Measurements from ENCODE around the gene FOXE3. TPM values are rescaled to one million over a fixed set of nuclear protein-coding genes. Genes with fewer than 3 reads are reported as not detected.

The FOXE3 gene
- total and polyA plus RNA-seq, 9 of the 15 experiments (the other 6 are each of a cell fraction or from before 2014, with no cell fraction given) = not detected

- TF ChIP-seq IRF1 (CRISPR knock-in tag; IDR thresholded peaks at IDR 0.05; ENCODE audit: borderline replicate concordance) (0 out of 2 replicates have a peak, but pooled peaks have one; percentile 23), HDAC1 (IDR thresholded peaks at IDR 0.05) (peak in 1 of 2 experiments; percentile 56; a peak in 1 of 4 replicates), YBX1 (IDR thresholded peaks at IDR 0.05) (no peak)
Observed at GRCh38 chr1:47436304-47436978, 20.4 kb downstream of the FOXE3 start (continued).

GRCh38 chr1:47436979-47437446, 20.9 kb downstream of the FOXE3 start:
- peak overlapping the region; percentile 90 for H3K27ac ChIP-seq (ENCODE audit: extremely low read depth, low read depth, low read length)
- FAIRE-seq (peak; percentile 26), DNase-seq (ENCODE audit: extremely low read depth in 1 of 4, low spot score in 3 of 4) (peak in 1 of 4 experiments; percentile 55), ATAC-seq (peak; percentile 44)
- H3K27me3 ChIP-seq (ENCODE audit: control insufficient read depth in 2 of 2, insufficient read depth in 2 of 2, low read length in 2 of 2) = peaks cover 16 to 18% of the 10 kb centered on the region in 2 experiments; a peak in 4 of 5 replicates
- peak overlapping the region; percentile 98 for H2AFZ ChIP-seq (ENCODE audit: low read depth, low read length)
- H3K79me2 ChIP-seq (ENCODE audit: control insufficient read depth, insufficient read depth, low read length) = 0 out of 3 replicates have a peak, but pooled peaks cover 7% of the 10 kb centered on the region
- peak overlapping the region; percentile 70 for H3K4me3 ChIP-seq
- intact Hi-C loops (cut with micrococcal nuclease) (loop anchor here (2.0 to 10.0 kb wide), 6 partner anchors 48 to 290 kb away; partner anchors contain the start of gene CMPK1), in situ Hi-C loops (cut with MboI) (no loop called here)
- H3K9ac ChIP-seq (ENCODE audit: insufficient read depth in 1 of 2, low read depth in 2 of 2, low read length in 2 of 2) = peak overlapping the region; percentile 72 to 99
- no TSS peak for BruUV-seq (replicated peaks)
- CTCF ChIA-PET (ENCODE audit: low intra/inter-chr PET ratio) = interaction anchor here (0.6 to 2.7 kb wide), 4 partner anchors 112 to 274 kb away, joined by 3 to 15 read pairs (median 4); no protein-coding TSS in a partner anchor
- H3K4me1 ChIP-seq (replicated peaks in 1 of 2; ENCODE audit: control insufficient read depth in 2 of 2, insufficient read depth in 2 of 2, low read length in 2 of 2) = peaks cover 9 to 58% of the 10 kb centered on the region in 2 experiments
- H3K36me3 ChIP-seq (ENCODE audit: control insufficient read depth, insufficient read depth, low read length) = peaks cover 4% of the 10 kb centered on the region; the same call in 2 of the 3 replicates
- under 1% methylated on average over 45 of the region's 46 CpGs for WGBS (ENCODE audit: insufficient coverage, low coverage, missing lambda C conversion rate)
- no peaks in the 10 kb centered on the region for H3K9me1 ChIP-seq (ENCODE audit: control insufficient read depth, insufficient read depth, low read length)
- no peaks in the 10 kb centered on the region for H3K9me3 ChIP-seq (replicated peaks; ENCODE audit: control insufficient read depth, insufficient read depth, low read depth, low read length)
- POLR2A ChIA-PET = interaction anchor here (0.6 to 1.7 kb wide), 10 partner anchors 9 to 317 kb away, joined by 3 to 9 read pairs (median 4); no protein-coding TSS in a partner anchor
- peaks cover 19% of the 10 kb centered on the region for H4K20me1 ChIP-seq (replicated peaks; ENCODE audit: control insufficient read depth, insufficient read depth, low read length)
- peak overlapping the region; percentile 91 for H3K4me2 ChIP-seq (ENCODE audit: insufficient read depth, low read length)
- TF ChIP-seq NR2C2 (CRISPR knock-in tag; IDR thresholded peaks at IDR 0.05) (no peak), NR2C2 (tag; IDR thresholded peaks at IDR 0.05) (peak; percentile 74; the same call in 1 of the 2 replicates), PHF21A (IDR thresholded peaks at IDR 0.05; ENCODE audit: borderline replicate concordance, low read depth) (no peak; the same call in 1 of the 2 replicates), GATAD2B (IDR thresholded peaks at IDR 0.05; ENCODE audit: borderline replicate concordance) (no peak), NCOA6 (IDR thresholded peaks at IDR 0.05) (peak; percentile 61; the same call in 1 of the 2 replicates), UBTF (IDR thresholded peaks at IDR 0.05; ENCODE audit: borderline replicate concordance in 1 of 2, low read depth in 2 of 2, low read length in 2 of 2) (peak in 1 of 2 experiments; percentile 32; a peak in 1 of 4 replicates), PREB (CRISPR knock-in tag; IDR thresholded peaks at IDR 0.05) (peak; percentile 82; the same call in 1 of the 2 replicates), MYBL2 (IDR thresholded peaks at IDR 0.05; ENCODE audit: low read depth) (no peak), MYBL2 (CRISPR knock-in tag; IDR thresholded peaks at IDR 0.05; ENCODE audit: borderline replicate concordance) (0 out of 2 replicates have a peak, but pooled peaks have one; percentile 55), ZNF282 (CRISPR knock-in tag; IDR thresholded peaks at IDR 0.05) (0 out of 2 replicates have a peak, but pooled peaks have one; percentile 63), SIN3B (IDR thresholded peaks at IDR 0.05; ENCODE audit: low read depth) (0 out of 2 replicates have a peak, but pooled peaks have one; percentile 19), ETS2 (tag; IDR thresholded peaks at IDR 0.05; ENCODE audit: borderline replicate concordance, poor library complexity, severe bottlenecking) (peak; percentile 9)

Data from K562 (cell line).